Lung (tissue), 12 donors: ENCODE data around the gene ILKAP. TPM values are rescaled to one million over a fixed set of nuclear protein-coding genes. Genes with fewer than 3 reads are reported as not detected.

Source experiments
- ATAC-seq: fragments of 200-7000 bp; cut with Tn5 transposase; one replicate; pipeline ENCODE4 v1.9.1; 2020; ENCODE audit warnings: moderate number of reproducible peaks; ENCODE audit not compliant: insufficient read depth, low FRiP score
- DNase-seq, 3 donors: peaks; one replicate each; pipeline ENCODE4 v3.0.0-alpha.2; 2013 to 2017
- H3K27ac ChIP-seq, 2 donors: one replicate each; pipeline ENCODE4 v1.5.1; 2013; ENCODE audit warnings: mild to moderate bottlenecking in 2 of 2, moderate library complexity in 2 of 2, control low read depth in 1 of 2, inconsistent platforms in 1 of 2, low read depth in 1 of 2, low read length in 1 of 2
- H3K27me3 ChIP-seq, 3 donors: one replicate each; pipeline ENCODE4 v1.5.1; 2013; ENCODE audit warnings: low read length in 2 of 3; ENCODE audit not compliant: control insufficient read depth in 3 of 3, insufficient read depth in 3 of 3
- H3K36me3 ChIP-seq, 4 donors: one replicate each; pipeline ENCODE4 v1.5.1; 2013; ENCODE audit warnings: low read length in 4 of 4, mild to moderate bottlenecking in 1 of 4, moderate library complexity in 1 of 4; ENCODE audit not compliant: control insufficient read depth in 4 of 4, insufficient read depth in 4 of 4
- H3K4me1 ChIP-seq, 5 donors: one replicate each; pipeline ENCODE4 v1.5.1; 2013; ENCODE audit warnings: low read length in 5 of 5, mild to moderate bottlenecking in 2 of 5, moderate library complexity in 1 of 5; ENCODE audit not compliant: control insufficient read depth in 5 of 5, insufficient read depth in 5 of 5
- H3K4me3 ChIP-seq: one replicate; pipeline ENCODE4 v1.5.1; 2013; ENCODE audit warnings: mild to moderate bottlenecking, control low read depth, moderate library complexity
- H3K9ac ChIP-seq, 2 donors: one replicate each; pipeline ENCODE4 v1.5.1; 2013; ENCODE audit warnings: low read length in 2 of 2, control low read depth in 1 of 2; ENCODE audit not compliant: insufficient read depth in 1 of 2
- H3K9me3 ChIP-seq, 4 donors: one replicate each; pipeline ENCODE4 v1.5.1; 2013; ENCODE audit warnings: low read length in 3 of 4, mild to moderate bottlenecking in 1 of 4, moderate library complexity in 1 of 4; ENCODE audit not compliant: control insufficient read depth in 4 of 4, insufficient read depth in 3 of 4
- CTCF ChIP-seq: IDR thresholded peaks from 2 replicates; pipeline ENCODE4 v1.5.1; 2012; ENCODE audit warnings: mild to moderate bottlenecking; ENCODE audit errors: control extremely low read depth, extremely low read depth
- WGBS, 2 donors: extraction: QIAGEN DNeasy Blood & Tissue Kit; methylation state at CpG; one replicate each; pipeline ENCODE4 v1.1.7; 2013; 5-methylcytosine and 5-hydroxymethylcytosine counted together
- polyA plus RNA-seq, 2 donors: library from polyadenylated mRNA; stranded (reverse); fragments of 200-250 nt; gene quantifications; one replicate each; pipeline ENCODE4 v1.2.1, GENCODE V29; 2013
- total RNA-seq, 2 donors: library from RNA; depleted of rRNA in 1 of 2; stranded (reverse); fragments of >200 nt in 1 of 2; gene quantifications; one replicate each; pipeline ENCODE4 v1.2.1, GENCODE V29; 2014 to 2021
- donor health status: control.
- donor health status: control.
- donor health status: Bipolar disorder and iron deficiency.
- donor health status: healthy.
- donor health status: DM: yes; HTN: yes; CAD: no.

ILKAP gene
- total and polyA plus RNA-seq, 4 donors, result 35.0 to 52.0 (median 42.1) TPM

- no peak overlapping the region for H3K9ac ChIP-seq
- H3K27me3 ChIP-seq, result peaks cover 0 to 11% (median 4%) of the 10 kb centered on the region in 3 donors
- WGBS, 2 donors, result 87% methylated on average over 24 of the region's 24 CpGs
- H3K9me3 ChIP-seq, result no peaks in the 10 kb centered on the region
- ATAC-seq, result no peak
- peaks cover 0 to 14% (median 8%) of the 10 kb centered on the region in 5 donors for H3K4me1 ChIP-seq
- H3K27ac ChIP-seq, result no peak overlapping the region
- no peak overlapping the region for H3K4me3 ChIP-seq
- DNase-seq, result no peak
- TF ChIP-seq CTCF, result no peak
- H3K36me3 ChIP-seq, result peaks cover 6 to 35% (median 10%) of the 10 kb centered on the region in 4 donors
Observed at GRCh38 chr2:238166391-238167343, 36.8 kb downstream of the ILKAP start.

GRCh38 chr2:238165288-238165921, 38.1 kb downstream of the ILKAP start:
- 89 to 92% methylated on average over 12 of the region's 12 CpGs for WGBS, 2 donors
- peak in 1 of 3 donors; percentile 9 for DNase-seq
- no peak for ATAC-seq
- TF ChIP-seq CTCF, result no peak
- H3K27me3 ChIP-seq, result peaks cover 0 to 14% (median 4%) of the 10 kb centered on the region in 3 donors
- H3K4me3 ChIP-seq, result no peak overlapping the region
- H3K9ac ChIP-seq, result no peak overlapping the region
- peaks cover 2 to 29% (median 6%) of the 10 kb centered on the region in 4 donors for H3K36me3 ChIP-seq
- H3K27ac ChIP-seq, result no peak overlapping the region
- no peaks in the 10 kb centered on the region for H3K9me3 ChIP-seq
- H3K4me1 ChIP-seq, result peaks cover 0 to 13% (median 8%) of the 10 kb centered on the region in 5 donors

- ATAC-seq, result no peak
- no peak for TF ChIP-seq CTCF
- Histone ChIP-seq H3K9me3 (no peaks in the 10 kb centered on the region), H3K36me3 (peaks cover 0 to 25% (median 5%) of the 10 kb centered on the region in 4 donors), H3K4me1 (peaks cover 0 to 13% (median 8%) of the 10 kb centered on the region in 5 donors), H3K27me3 (peaks cover 0 to 14% (median 6%) of the 10 kb centered on the region in 3 donors), H3K9ac (no peak overlapping the region), H3K4me3 (no peak overlapping the region), H3K27ac (no peak overlapping the region)
- peak in 1 of 3 donors; percentile 11 for DNase-seq
- 88 to 95% methylated on average over 8 of the region's 8 CpGs for WGBS, 2 donors
Observed at GRCh38 chr2:238164906-238165287, 38.6 kb downstream of the ILKAP start.
